ENCODE results near the gene DDT.

DNA sequence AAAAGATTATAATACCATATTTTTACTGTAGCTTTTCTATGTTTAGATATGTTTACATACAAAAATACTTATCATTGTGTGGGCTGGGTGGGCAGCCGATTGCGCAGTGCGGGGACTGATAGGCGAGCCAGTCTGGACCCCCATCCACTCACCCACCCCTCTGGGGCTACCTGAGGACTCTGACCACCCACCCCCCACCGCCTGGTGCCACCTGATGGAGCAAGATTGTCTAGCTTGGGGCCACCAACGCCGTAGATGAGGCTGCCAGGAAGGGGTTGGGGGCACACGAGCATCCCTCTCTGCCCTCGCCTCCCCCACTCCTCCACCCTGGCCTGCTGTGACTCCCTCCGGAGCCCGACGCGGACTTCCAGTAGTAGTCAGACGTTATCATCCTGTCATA is 47.7 kb downstream of the DDT start:
- no peak for TF ChIP-seq POLR2A (IDR thresholded peaks at IDR 0.05; ENCODE audit: low read length)
- TF ChIP-seq GATA1 (IDR thresholded peaks at IDR 0.05; ENCODE audit: low read depth, low read length) = no peak
